Karpas-422 (cell line): Measurements from ENCODE around the gene S100PBP. TPM values are rescaled to one million over a fixed set of nuclear protein-coding genes. Genes with fewer than 3 reads are reported as not detected.
A peak's percentile ranks its signal among the peaks of the same experiment; 100 is the strongest.

ENCODE experiments used
- DNase-seq: peaks from one replicate; pipeline ENCODE4 v3.0.0-alpha.2; 2015
- H2AFZ ChIP-seq: fragments of 200-600 bp; sonication (generic); 2 replicates; pipeline ENCODE4 v1.6.1; 2014; ENCODE audit warnings: antibody characterized with exemption, low read length, mixed read lengths
- H3K27ac ChIP-seq: fragments of 200-600 bp; sonication (generic); 2 replicates; pipeline ENCODE4 v1.5.1; 2014; ENCODE audit warnings: mild to moderate bottlenecking, low read length, moderate library complexity
- H3K27me3 ChIP-seq: fragments of 200-600 bp; sonication (generic); 2 replicates; pipeline ENCODE4 v1.6.1; 2014; ENCODE audit warnings: low read length, mixed read lengths
- H3K36me3 ChIP-seq: fragments of 200-600 bp; sonication (generic); 2 replicates; pipeline ENCODE4 v1.6.1; 2014; ENCODE audit warnings: low read length, mixed read lengths; ENCODE audit not compliant: insufficient read depth
- H3K4me1 ChIP-seq: fragments of 200-600 bp; sonication (generic); 2 replicates; pipeline ENCODE4 v1.6.1; 2014; ENCODE audit warnings: mild to moderate bottlenecking, low read length, mixed read lengths
- H3K4me2 ChIP-seq: fragments of 200-600 bp; sonication (generic); 2 replicates; pipeline ENCODE4 v1.6.1; 2014; ENCODE audit warnings: low read length, low read depth, mild to moderate bottlenecking; ENCODE audit not compliant: poor library complexity, severe bottlenecking
- H3K4me3 ChIP-seq: fragments of 200-600 bp; sonication (generic); 2 replicates; pipeline ENCODE4 v1.5.1; 2014; ENCODE audit warnings: mild to moderate bottlenecking, antibody characterized with exemption, low read length, mixed read lengths
- H3K79me2 ChIP-seq: fragments of 200-600 bp; sonication (generic); 2 replicates; pipeline ENCODE4 v1.6.1; 2014; ENCODE audit warnings: mild to moderate bottlenecking, low read length, mixed read lengths
- H3K9ac ChIP-seq: fragments of 200-600 bp; sonication (generic); 2 replicates; pipeline ENCODE4 v1.6.0; 2014; ENCODE audit warnings: low read length
- H3K9me2 ChIP-seq: fragments of 200-600 bp; sonication (generic), shearing (Covaris generic); replicated peaks from 2 replicates; pipeline ENCODE4 v1.6.0; 2014; ENCODE audit warnings: mild to moderate bottlenecking, low read length, moderate library complexity; ENCODE audit not compliant: insufficient read depth
- H3K9me3 ChIP-seq: fragments of 300-700, 200-600 bp; sonication (generic); 2 replicates; pipeline ENCODE4 v1.6.1; 2014; ENCODE audit warnings: low read length, mixed read lengths
- H4K20me1 ChIP-seq: fragments of 200-600 bp; sonication (generic); 2 replicates; pipeline ENCODE4 v1.6.1; 2014; ENCODE audit warnings: mild to moderate bottlenecking, antibody characterized with exemption, low read length, low read depth; ENCODE audit not compliant: insufficient read depth
- total RNA-seq: library from RNA; depleted of rRNA; stranded (reverse); fragments of >200 nt; shearing (Covaris generic); gene quantifications from 2 replicates; pipeline ENCODE4 v1.2.3, GENCODE V29; 2014; ENCODE audit warnings: low replicate concordance

Gene S100PBP
- total RNA-seq, 1 experiment from 2014 or later: 23.7 TPM

- Histone ChIP-seq H3K27ac (no peak overlapping the region), H3K27me3 (no peaks in the 10 kb centered on the region), H3K4me1 (peaks cover 16% of the 10 kb centered on the region), H3K9me2 (no peaks in the 10 kb centered on the region), H4K20me1 (no peaks in the 10 kb centered on the region), H3K9ac (no peak overlapping the region), H3K4me2 (no peak overlapping the region), H3K9me3 (no peaks in the 10 kb centered on the region), H3K4me3 (no peak overlapping the region), H3K79me2 (no peaks in the 10 kb centered on the region), H2AFZ (no peak overlapping the region), H3K36me3 (no peaks in the 10 kb centered on the region)
- no peak for DNase-seq
Measured at GRCh38 chr1:32874860-32875752, 57.7 kb downstream of the S100PBP start.

- Histone ChIP-seq H3K4me2 (no peak overlapping the region), H3K9me3 (no peaks in the 10 kb centered on the region), H3K79me2 (no peaks in the 10 kb centered on the region), H2AFZ (no peak overlapping the region; the same call in 1 of the 2 replicates), H3K36me3 (no peaks in the 10 kb centered on the region), H4K20me1 (no peaks in the 10 kb centered on the region), H3K27me3 (no peaks in the 10 kb centered on the region), H3K9me2 (no peaks in the 10 kb centered on the region), H3K4me3 (no peak overlapping the region), H3K9ac (no peak overlapping the region), H3K4me1 (peaks cover 16% of the 10 kb centered on the region), H3K27ac (no peak overlapping the region)
- DNase-seq: peak; percentile 89
Measured at GRCh38 chr1:32876341-32877210, 59.1 kb downstream of the S100PBP start.

- H3K79me2 ChIP-seq: no peaks in the 10 kb centered on the region
- peaks cover 11% of the 10 kb centered on the region for H3K4me1 ChIP-seq
- no peaks in the 10 kb centered on the region for H3K36me3 ChIP-seq
- no peak overlapping the region for H3K4me2 ChIP-seq
- no peak for DNase-seq
- H3K9me2 ChIP-seq: no peaks in the 10 kb centered on the region
- no peak overlapping the region for H2AFZ ChIP-seq
- H3K4me3 ChIP-seq: no peak overlapping the region
- no peaks in the 10 kb centered on the region for H3K27me3 ChIP-seq
- H3K9me3 ChIP-seq: no peaks in the 10 kb centered on the region
- H4K20me1 ChIP-seq: no peaks in the 10 kb centered on the region
- no peak overlapping the region for H3K9ac ChIP-seq
- no peak overlapping the region for H3K27ac ChIP-seq
Measured at GRCh38 chr1:32877211-32878110, 60.0 kb downstream of the S100PBP start.

- no peak overlapping the region for H3K4me2 ChIP-seq
- no peaks in the 10 kb centered on the region for H3K36me3 ChIP-seq
- no peaks in the 10 kb centered on the region for H3K27me3 ChIP-seq
- no peak overlapping the region for H3K9ac ChIP-seq
- H3K79me2 ChIP-seq: no peaks in the 10 kb centered on the region
- H3K4me3 ChIP-seq: no peak overlapping the region
- DNase-seq: no peak
- H3K9me3 ChIP-seq: no peaks in the 10 kb centered on the region
- H3K9me2 ChIP-seq: no peaks in the 10 kb centered on the region
- H3K27ac ChIP-seq: no peak overlapping the region
- H2AFZ ChIP-seq: no peak overlapping the region
- H4K20me1 ChIP-seq: no peaks in the 10 kb centered on the region
- H3K4me1 ChIP-seq: peaks cover 7% of the 10 kb centered on the region
Measured at GRCh38 chr1:32878183-32878582, 60.7 kb downstream of the S100PBP start.

GRCh38 chr1:32878637-32879041 lies 61.2 kb downstream of the S100PBP start:
- H4K20me1 ChIP-seq: no peaks in the 10 kb centered on the region
- H2AFZ ChIP-seq: no peak overlapping the region
- no peak overlapping the region for H3K4me3 ChIP-seq
- no peaks in the 10 kb centered on the region for H3K79me2 ChIP-seq
- no peak overlapping the region for H3K27ac ChIP-seq
- H3K27me3 ChIP-seq: no peaks in the 10 kb centered on the region
- H3K9me2 ChIP-seq: no peaks in the 10 kb centered on the region
- H3K4me1 ChIP-seq: peaks cover 7% of the 10 kb centered on the region
- no peaks in the 10 kb centered on the region for H3K36me3 ChIP-seq
- DNase-seq: no peak
- no peak overlapping the region for H3K4me2 ChIP-seq
- no peak overlapping the region for H3K9ac ChIP-seq
- H3K9me3 ChIP-seq: no peaks in the 10 kb centered on the region

GRCh38 chr1:32881291-32881690 lies 63.8 kb downstream of the S100PBP start:
- H3K79me2 ChIP-seq: no peaks in the 10 kb centered on the region
- 0 out of 2 replicates have a peak, but pooled peaks cover 2% of the 10 kb centered on the region for H4K20me1 ChIP-seq
- H3K4me2 ChIP-seq: no peak overlapping the region
- peaks cover 3% of the 10 kb centered on the region; the same call in 1 of the 2 replicates for H3K4me1 ChIP-seq
- no peaks in the 10 kb centered on the region for H3K9me2 ChIP-seq
- no peak overlapping the region for H3K4me3 ChIP-seq
- H3K9me3 ChIP-seq: no peaks in the 10 kb centered on the region
- no peaks in the 10 kb centered on the region for H3K36me3 ChIP-seq
- H2AFZ ChIP-seq: no peak overlapping the region
- no peak for DNase-seq
- H3K27me3 ChIP-seq: no peaks in the 10 kb centered on the region
- H3K9ac ChIP-seq: no peak overlapping the region
- H3K27ac ChIP-seq: no peak overlapping the region

GRCh38 chr1:32881871-32882850 lies 64.7 kb downstream of the S100PBP start:
- no peak overlapping the region for H3K9ac ChIP-seq
- H3K4me1 ChIP-seq: peaks cover 5% of the 10 kb centered on the region
- no peak for DNase-seq
- no peak overlapping the region for H3K27ac ChIP-seq
- H3K4me2 ChIP-seq: no peak overlapping the region
- no peaks in the 10 kb centered on the region for H3K36me3 ChIP-seq
- H3K79me2 ChIP-seq: no peaks in the 10 kb centered on the region
- no peaks in the 10 kb centered on the region for H3K9me2 ChIP-seq
- H3K9me3 ChIP-seq: no peaks in the 10 kb centered on the region
- H2AFZ ChIP-seq: no peak overlapping the region
- 0 out of 2 replicates have a peak, but pooled peaks cover 2% of the 10 kb centered on the region for H4K20me1 ChIP-seq
- H3K27me3 ChIP-seq: no peaks in the 10 kb centered on the region
- H3K4me3 ChIP-seq: no peak overlapping the region
